Vagina (tissue), 2 donors: ENCODE results near the gene CRTAP. TPM values are rescaled to one million over a fixed set of nuclear protein-coding genes. Genes with fewer than 3 reads are reported as not detected.
A peak's percentile ranks its signal among the peaks of the same experiment; 100 is the strongest.
"Not testable (repeated sequence)": the region's sequence is repeated elsewhere in the genome, so short reads cannot be mapped to it uniquely, and the experiment has no call there.

Experiments used
- DNase-seq, 2 donors: peaks; one replicate each; pipeline ENCODE4 v3.0.0-alpha.2; 2017; ENCODE audit errors: extremely low spot score in 2 of 2
- H3K27ac ChIP-seq: fragments of 200-600 bp; sonication (generic); one replicate; pipeline ENCODE4 v1.5.1; 2019
- H3K27me3 ChIP-seq: fragments of 200-600 bp; sonication (generic); one replicate; pipeline ENCODE4 v1.5.1; 2019
- H3K36me3 ChIP-seq, 2 donors: fragments of 200-600 bp; sonication (generic); one replicate each; pipeline ENCODE4 v1.5.1; 2017 to 2019
- H3K4me1 ChIP-seq: fragments of 200-600 bp; sonication (generic); one replicate; pipeline ENCODE4 v1.5.1; 2019
- H3K4me3 ChIP-seq, 2 donors: fragments of 200-600 bp; sonication (generic); 1 replicate in 1 of 2; 2 replicates in 1 of 2; pipeline ENCODE4 v1.5.1; 2016 to 2019
- H3K9me3 ChIP-seq: fragments of 200-600 bp; sonication (generic); one replicate; pipeline ENCODE4 v1.5.1; 2019
- CTCF ChIP-seq, 3 experiments: fragments of 450-650 bp in 2 of 3; fragments of 200-600 bp in 1 of 3; sonication (generic) in 1 of 3; IDR thresholded peaks; one replicate each; pipeline ENCODE4 v1.5.1; 2017 to 2019; ENCODE audit warnings: antibody characterized with exemption in 3 of 3, mild to moderate bottlenecking in 2 of 3, moderate library complexity in 2 of 3
- POLR2A ChIP-seq, 2 donors: fragments of 450-650 bp; IDR thresholded peaks; one replicate each; pipeline ENCODE4 v1.6.1; 2017; ENCODE audit warnings: antibody characterized with exemption in 2 of 2, mild to moderate bottlenecking in 2 of 2, moderate library complexity in 2 of 2
- POLR2AphosphoS5 ChIP-seq, 2 donors: sonication (generic); formaldehyde crosslinking; IDR thresholded peaks; one replicate each; pipeline ENCODE4 v1.9.0; 2017; ENCODE audit warnings: antibody characterized with exemption in 2 of 2, mild to moderate bottlenecking in 2 of 2, low read depth in 1 of 2; ENCODE audit not compliant: insufficient read depth in 1 of 2
- intact Hi-C: fragments of 100-400 bp; cut with DNase I; formaldehyde crosslinking; loops from one replicate; pipeline ENCODE4 v1.15.1; 2023
- total RNA-seq: library from RNA; depleted of rRNA; stranded (reverse); fragments of >200 nt; gene quantifications from one replicate; pipeline ENCODE4 v1.2.3, GENCODE V29; 2016

The CRTAP gene
- total RNA-seq, 1 donor from 2014 or later = 272 TPM

GRCh38 chr3:33134026-33134625 is 20.3 kb downstream of the CRTAP start:
- TF ChIP-seq POLR2A (IDR thresholded peaks at IDR 0.05) = no peak
- Histone ChIP-seq H3K27ac (no peak overlapping the region), H3K4me3 (no peak overlapping the region), H3K4me1 (no peaks in the 10 kb centered on the region), H3K36me3 (peaks cover 0 to 56% of the 10 kb centered on the region in 2 donors), H3K9me3 (no peaks in the 10 kb centered on the region), H3K27me3 (no peaks in the 10 kb centered on the region)
- intact Hi-C loops = no loop called here
- DNase-seq = peak in 1 of 2 donors; percentile 16

- no peak overlapping the region for H3K27ac ChIP-seq
- H3K4me1 ChIP-seq = no peaks in the 10 kb centered on the region
- no peaks in the 10 kb centered on the region for H3K9me3 ChIP-seq
- peaks cover 0 to 59% of the 10 kb centered on the region in 2 donors for H3K36me3 ChIP-seq
- no peak overlapping the region for H3K4me3 ChIP-seq
- no peak for TF ChIP-seq POLR2A (IDR thresholded peaks at IDR 0.05)
- no peak for TF ChIP-seq POLR2AphosphoS5 (IDR thresholded peaks at IDR 0.05; ENCODE audit: insufficient read depth in 1 of 2, low read depth in 1 of 2)
- TF ChIP-seq CTCF (IDR thresholded peaks at IDR 0.05) = no peak
- no peaks in the 10 kb centered on the region for H3K27me3 ChIP-seq
- intact Hi-C loops = no loop called here
- DNase-seq = no peak
These were observed 23.9 kb downstream of the CRTAP start for GRCh38 chr3:33137691-33138090.

- H3K9me3 ChIP-seq, intact Hi-C loops, H3K27ac ChIP-seq, H3K4me1 ChIP-seq, H3K4me3 ChIP-seq, H3K27me3 ChIP-seq: not testable (repeated sequence)
- peaks cover 0 to 61% of the 10 kb centered on the region in 2 donors for H3K36me3 ChIP-seq
- peak in 1 of 2 donors; percentile 40 for DNase-seq
These were observed 25.3 kb downstream of the CRTAP start for GRCh38 chr3:33139006-33139623.

GRCh38 chr3:33139996-33140395 is 26.2 kb downstream of the CRTAP start:
- no peak for DNase-seq
- H3K27me3 ChIP-seq = no peaks in the 10 kb centered on the region
- intact Hi-C loops = loop anchor here (10.0 kb wide), 1 partner anchor 235 kb away; no protein-coding TSS in a partner anchor
- no peaks in the 10 kb centered on the region for H3K4me1 ChIP-seq
- no peak overlapping the region for H3K27ac ChIP-seq
- H3K9me3 ChIP-seq = no peaks in the 10 kb centered on the region
- peaks cover 0 to 53% of the 10 kb centered on the region in 2 donors for H3K36me3 ChIP-seq
- H3K4me3 ChIP-seq = no peak overlapping the region
- no peak for TF ChIP-seq POLR2AphosphoS5 (IDR thresholded peaks at IDR 0.05; ENCODE audit: insufficient read depth in 1 of 2, low read depth in 1 of 2)
- TF ChIP-seq POLR2A (IDR thresholded peaks at IDR 0.05) = no peak
- TF ChIP-seq CTCF (IDR thresholded peaks at IDR 0.05) = no peak

GRCh38 chr3:33141006-33141405 is 27.2 kb downstream of the CRTAP start:
- no peak for DNase-seq
- Histone ChIP-seq H3K4me3 (no peak overlapping the region), H3K27me3 (no peaks in the 10 kb centered on the region), H3K27ac (no peak overlapping the region), H3K36me3 (peaks cover 0 to 47% of the 10 kb centered on the region in 2 donors), H3K4me1 (no peaks in the 10 kb centered on the region), H3K9me3 (no peaks in the 10 kb centered on the region)
- TF ChIP-seq CTCF (IDR thresholded peaks at IDR 0.05) = no peak
- intact Hi-C loops = loop anchor here (10.0 kb wide), 1 partner anchor 234 kb away; no protein-coding TSS in a partner anchor

- DNase-seq = no peak
- no peak overlapping the region for H3K27ac ChIP-seq
- H3K27me3 ChIP-seq = no peaks in the 10 kb centered on the region
- TF ChIP-seq POLR2AphosphoS5 (IDR thresholded peaks at IDR 0.05; ENCODE audit: insufficient read depth in 1 of 2, low read depth in 1 of 2) (no peak), CTCF (IDR thresholded peaks at IDR 0.05) (no peak), POLR2A (IDR thresholded peaks at IDR 0.05) (no peak)
- H3K4me1 ChIP-seq = peaks cover 8% of the 10 kb centered on the region
- no peaks in the 10 kb centered on the region for H3K9me3 ChIP-seq
- H3K4me3 ChIP-seq = no peak overlapping the region
- H3K36me3 ChIP-seq = peaks cover 0 to 34% of the 10 kb centered on the region in 2 donors
- intact Hi-C loops = loop anchor here (10.0 kb wide), 1 partner anchor 230 kb away; no protein-coding TSS in a partner anchor
These were observed 30.6 kb downstream of the CRTAP start for GRCh38 chr3:33144433-33144832.
